ENCODE measurements around the gene GFER.

Gene GFER

DNA sequence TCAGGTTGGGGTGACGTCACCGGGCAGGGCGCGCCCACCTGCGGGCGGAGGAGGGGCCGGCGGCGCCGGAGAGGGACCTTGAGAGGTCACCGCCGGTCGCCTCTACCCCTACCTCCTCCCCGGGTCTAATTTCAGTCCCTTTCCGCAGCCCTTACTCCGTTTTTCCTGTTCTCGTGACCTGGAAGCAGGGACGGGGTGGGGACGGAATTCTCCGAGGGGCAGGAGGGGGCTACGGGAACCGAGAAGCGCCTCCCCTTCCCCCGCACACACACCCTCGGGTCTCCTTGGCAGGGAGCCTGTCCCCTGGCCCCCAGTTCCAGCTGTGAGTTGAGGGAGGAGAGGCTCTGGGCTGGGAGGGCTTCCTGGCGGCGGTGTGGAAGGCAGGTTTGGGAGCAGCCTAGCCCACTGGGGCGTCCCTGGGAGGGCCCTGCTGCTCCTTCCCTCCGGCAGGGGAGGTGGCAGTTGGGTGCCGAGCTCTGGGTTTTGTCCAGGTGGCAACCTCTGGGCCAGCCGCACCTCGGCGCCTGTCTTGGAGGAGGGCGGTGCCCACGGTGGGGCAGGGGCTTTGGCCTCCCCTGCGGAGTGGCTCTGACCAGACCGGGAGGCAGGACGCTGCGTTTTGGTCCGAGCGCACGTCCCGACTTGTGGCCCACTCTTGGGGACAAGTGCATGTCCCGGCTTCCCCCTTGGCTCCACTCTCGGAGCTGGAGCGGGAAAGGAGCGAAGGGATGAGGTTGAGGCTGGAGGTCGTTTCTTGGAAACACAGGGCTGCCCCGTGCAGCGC lies 6.5 kb downstream of the GFER start:
- DNase-seq (ENCODE audit: low read depth), result no peak

- DNase-seq (ENCODE audit: low read depth), result no peak
Measured at GRCh38 chr16:1991135-1991551, 7.2 kb downstream of the GFER start.

DNA sequence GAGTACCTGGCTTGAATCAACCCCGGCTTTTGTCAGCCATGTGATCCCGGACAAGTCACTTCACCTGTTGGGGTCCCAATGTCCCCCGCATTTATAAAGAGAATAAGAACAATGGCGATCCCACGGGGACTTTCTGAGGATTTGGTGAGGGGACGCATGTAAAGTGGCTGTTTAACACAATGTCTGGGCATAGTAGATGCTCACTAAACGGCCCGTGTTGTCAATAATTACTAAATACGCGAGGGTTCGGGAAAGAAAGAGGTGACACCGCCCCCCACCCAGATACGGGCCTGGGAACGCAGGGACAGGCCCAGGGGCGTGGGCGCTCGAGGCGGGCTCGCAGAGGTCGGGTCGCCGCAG lies 7.6 kb downstream of the GFER start:
- DNase-seq (ENCODE audit: low read depth), result no peak

DNA sequence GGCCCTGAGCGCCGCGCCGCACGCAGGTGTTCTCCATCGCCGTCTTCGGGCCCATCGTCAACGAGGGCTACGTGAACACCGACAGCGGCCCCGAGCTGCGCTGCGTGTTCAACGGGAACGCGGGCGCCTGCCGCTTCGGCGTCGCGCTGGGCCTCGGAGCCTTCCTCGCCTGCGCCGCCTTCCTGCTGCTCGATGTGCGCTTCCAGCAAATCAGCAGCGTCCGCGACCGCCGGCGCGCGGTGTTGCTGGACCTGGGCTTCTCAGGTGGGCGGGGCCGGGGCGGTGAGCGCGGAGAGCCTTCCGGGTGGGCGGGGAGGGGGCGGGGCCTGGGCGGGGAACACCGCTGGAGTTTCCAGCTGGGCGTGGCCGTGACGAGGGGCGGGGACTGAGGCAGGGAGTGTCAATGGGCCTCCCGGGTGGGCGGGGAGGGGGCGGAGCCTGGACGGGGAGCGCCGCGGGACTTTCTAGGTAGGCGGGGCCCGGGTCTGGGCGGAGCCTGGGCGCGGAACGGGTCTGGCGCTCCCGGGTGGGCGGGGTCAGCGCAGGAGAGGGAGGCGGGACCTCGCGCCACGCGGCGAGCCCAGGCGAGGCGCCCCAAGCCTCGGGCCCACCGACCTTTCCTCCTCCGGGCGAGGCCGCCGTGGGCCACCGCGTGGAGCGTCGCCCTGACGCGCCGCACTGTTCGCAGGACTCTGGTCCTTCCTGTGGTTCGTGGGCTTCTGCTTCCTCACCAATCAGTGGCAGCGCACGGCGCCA lies 8.1 kb downstream of the GFER start:
- peak; percentile 99 for DNase-seq (ENCODE audit: low read depth)

GRCh38 chr16:1992704-1993317 lies 8.8 kb downstream of the GFER start:
- no peak for DNase-seq (ENCODE audit: low read depth)

- no peak for DNase-seq (ENCODE audit: low read depth)
Measured at GRCh38 chr16:1993731-1994131, 9.7 kb downstream of the GFER start.

DNA sequence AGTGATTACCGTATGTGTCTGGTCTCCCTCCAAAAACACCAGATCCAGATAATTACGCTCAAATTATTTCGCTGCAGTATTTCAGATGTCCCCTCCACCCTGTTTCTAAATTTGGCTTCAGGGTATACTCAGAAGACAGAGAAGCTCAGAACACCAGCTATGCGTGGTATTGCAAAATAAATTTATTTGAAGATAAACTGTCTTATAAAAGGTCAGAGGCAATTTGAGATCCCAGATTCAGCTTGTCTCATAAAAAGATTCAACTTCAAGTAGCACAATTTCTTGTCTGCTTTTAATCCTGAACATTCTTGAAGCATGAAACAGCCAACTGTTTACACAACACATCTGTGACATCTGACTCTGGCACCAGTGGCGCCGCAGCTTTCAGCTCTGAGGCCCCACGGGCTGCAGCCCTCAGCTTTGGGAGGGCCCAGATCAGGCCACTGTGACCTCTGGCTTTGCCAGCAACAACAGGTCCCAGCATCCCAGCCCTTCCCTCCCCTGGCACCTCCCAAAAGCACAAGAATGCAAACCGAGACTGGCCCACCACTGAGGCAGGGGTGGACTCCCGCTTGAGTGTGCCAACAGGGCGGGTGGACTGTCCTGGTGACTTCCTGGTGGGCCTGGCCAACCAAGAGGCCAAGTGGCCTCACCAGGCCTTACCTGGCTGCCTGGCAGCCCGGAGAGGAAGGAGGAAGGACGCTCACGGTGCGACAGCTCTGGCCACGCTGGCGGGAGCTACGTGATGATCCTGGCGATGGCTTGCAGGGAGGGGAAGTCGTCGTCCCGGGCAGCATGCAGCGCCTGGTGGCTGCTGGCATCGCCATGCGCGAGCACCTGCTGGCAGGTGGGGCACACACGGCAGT lies 13.7 kb downstream of the GFER start:
- no peak for DNase-seq (ENCODE audit: low read depth)

- DNase-seq (ENCODE audit: low read depth), result no peak
Measured at GRCh38 chr16:1998360-1998835, 14.4 kb downstream of the GFER start.

DNA sequence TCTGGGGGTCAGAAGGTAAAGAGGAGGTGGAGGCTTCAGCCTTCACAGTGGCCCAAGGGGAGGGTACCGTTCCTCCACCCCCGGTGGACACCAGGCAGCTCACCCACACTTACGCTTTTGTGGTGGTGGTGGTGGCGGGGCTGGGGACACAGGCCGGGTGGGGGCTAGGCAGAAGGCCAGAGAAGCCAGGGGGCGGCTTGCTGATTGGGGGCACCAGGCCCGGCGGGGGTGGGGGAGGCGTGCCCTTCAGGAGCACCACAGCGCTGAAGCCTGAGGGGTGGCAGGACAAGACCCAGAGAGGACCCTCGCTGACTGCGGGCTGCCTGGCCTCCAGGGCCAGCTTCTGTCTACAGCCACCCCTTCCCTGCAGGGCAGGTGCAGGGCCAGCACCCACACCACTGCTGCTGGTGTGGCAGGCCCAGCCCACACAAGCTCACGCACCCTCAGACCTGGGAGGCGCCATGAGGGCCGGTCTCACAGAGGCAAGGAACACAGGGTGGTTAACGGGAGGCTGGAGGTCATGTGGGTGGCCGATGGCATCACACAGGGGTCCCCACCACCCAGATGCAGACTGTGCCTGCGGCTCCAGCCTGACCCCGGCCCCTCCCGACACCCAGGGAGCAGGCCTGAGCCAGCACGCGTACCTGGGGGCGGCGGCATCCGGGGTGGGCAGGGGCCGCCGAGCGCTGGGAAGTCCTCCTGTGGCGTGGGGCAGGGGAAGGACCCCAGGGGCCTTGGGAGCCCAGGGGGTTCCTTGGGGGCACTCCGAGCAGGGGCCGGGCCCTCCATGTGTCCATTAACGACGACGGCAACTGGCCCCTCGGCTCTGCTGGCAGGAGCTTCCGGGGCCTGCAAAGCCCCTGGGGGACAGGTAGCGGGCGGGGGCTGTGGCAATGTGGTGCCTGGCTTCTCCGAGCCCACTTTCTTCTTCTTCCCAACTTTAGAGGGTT lies 15.1 kb downstream of the GFER start:
- DNase-seq (ENCODE audit: low read depth), result no peak

DNA sequence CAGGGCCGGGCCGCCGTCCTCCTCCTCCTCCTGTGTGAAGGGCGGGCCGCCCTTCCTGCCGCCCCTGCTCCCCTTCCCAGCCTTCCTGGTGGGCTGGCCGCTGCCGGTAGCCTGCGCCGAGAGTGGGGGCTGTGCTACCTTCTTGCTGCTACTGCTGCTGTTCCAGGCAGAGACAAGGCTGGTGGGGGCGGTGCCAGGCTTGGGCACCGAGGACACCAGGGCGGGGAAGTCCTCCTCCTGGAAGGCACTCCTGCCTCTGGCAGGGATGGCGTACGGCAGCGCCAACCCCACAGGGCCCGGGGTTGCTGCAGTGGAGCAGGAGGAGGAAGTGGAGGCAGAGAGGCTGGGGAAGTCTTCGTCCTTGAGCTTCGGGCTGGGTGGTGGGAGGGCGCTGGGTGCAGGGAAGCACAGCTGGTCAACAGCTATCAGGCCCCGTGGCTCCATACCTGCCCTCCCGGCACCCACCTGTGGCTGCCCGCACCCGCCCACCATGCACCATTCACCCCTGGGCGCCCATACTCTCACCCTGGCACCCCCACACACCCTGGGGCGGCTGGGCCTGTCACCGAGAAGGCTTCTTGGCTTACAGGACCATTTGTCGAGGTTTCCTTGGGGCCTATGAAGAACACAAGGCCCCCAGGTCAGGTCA lies 16.0 kb downstream of the GFER start:
- DNase-seq (ENCODE audit: low read depth), result no peak

DNA sequence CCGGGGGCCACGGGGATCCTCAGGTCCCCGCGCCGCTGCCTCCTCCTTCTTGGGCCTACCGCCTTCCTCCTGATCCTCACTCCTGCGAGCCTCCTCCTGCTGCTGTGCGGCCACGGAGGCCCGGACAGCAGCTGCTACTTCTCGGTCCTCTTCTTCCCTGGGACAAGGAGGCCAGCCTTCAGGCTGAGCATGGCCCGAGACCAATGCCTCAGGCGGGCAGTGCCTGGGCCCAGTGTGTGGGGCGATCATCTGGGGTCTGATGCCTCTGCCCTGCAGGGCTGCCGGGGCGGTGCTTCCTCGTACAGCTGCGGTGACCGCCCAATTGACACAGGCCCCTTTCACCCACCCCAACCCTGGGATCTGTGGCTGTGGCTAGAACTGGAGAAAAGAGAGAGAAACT lies 17.0 kb downstream of the GFER start:
- DNase-seq (ENCODE audit: low read depth), result no peak

- no peak for DNase-seq (ENCODE audit: low read depth)
Measured at GRCh38 chr16:2001456-2002355, 17.7 kb downstream of the GFER start.

GRCh38 chr16:2002406-2003230 lies 18.6 kb downstream of the GFER start:
- no peak for DNase-seq (ENCODE audit: low read depth)

- DNase-seq (ENCODE audit: low read depth), result no peak
Measured at GRCh38 chr16:2003231-2003826, 19.3 kb downstream of the GFER start.

DNA sequence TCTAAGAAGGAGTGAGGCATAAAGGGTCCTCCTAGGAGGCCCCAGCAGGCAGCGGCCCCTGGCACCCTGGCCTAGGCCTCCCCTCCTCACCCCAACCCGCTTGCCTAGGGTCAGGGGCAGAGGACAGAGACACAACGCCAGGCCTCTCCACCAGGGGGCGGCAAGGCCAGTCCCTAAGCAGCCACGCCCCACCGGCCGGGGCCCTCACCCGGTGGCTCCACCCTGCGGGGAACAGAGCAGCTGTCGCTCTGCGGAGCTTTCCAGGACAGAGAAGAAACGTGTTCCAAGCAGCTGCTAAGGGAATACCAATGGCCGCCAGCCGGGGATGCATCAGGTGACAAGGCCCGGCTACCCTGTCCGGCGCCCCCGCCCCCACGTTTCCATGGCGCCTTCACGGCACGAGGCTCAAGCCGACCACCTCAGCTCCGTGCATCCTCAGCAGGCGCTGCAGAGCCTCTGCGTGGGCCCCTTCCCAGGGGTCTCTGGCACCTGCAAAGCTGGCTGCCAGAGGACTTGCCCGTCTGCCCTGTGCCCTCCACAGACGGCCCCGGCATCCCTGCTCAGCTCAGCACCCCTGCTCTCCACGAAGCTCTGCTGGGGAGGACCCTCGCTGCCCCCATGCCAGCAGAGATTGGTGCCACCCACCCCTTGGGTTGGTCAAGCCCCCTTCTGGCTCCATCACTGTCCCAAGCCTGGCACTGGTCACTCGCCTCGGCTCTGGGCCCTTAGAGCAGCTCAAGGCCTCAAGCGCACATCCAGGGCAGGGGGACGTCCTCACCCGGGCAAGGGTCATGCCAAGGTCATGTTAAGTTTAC lies 20.0 kb downstream of the GFER start:
- DNase-seq (ENCODE audit: low read depth), result peak; percentile 82

DNA sequence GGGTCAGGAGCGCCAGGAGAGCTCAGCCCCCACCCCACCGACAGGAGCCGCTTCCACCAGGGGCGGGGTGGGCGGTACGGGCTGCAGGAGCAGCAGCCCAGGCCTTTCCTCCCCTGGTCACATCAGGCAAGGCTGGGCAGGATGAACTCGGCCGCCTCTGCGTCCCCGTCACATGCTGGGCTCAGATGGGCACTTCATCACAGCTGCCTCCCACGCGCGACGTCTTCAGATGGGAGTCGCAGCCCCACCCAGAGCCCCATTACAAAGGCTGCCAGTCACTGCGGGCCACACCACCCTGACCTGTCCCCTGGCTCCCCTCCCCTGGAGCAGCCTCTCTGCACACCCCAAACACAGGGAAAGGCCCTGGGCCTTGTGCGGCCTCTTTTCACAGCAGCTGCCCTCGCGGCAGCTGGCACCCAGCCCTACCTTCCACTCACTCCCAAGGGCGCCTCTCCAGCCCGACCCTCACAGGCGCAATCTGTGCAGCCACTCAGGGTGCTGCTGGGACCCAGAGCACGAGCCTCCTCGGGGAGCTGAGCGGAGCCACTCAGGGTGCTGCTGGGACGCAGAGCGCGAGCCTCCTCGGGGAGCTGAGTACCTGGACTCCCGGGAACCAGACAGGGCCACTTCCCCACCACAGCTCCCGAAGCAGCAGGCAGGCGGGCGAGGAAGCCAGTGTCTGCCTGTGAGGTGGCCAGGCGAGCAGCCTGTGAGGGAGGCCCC lies 21.0 kb downstream of the GFER start:
- no peak for DNase-seq (ENCODE audit: low read depth)
